Medulla oblongata (tissue), 1 donor: ENCODE results near the gene CRB2.

Experiments used
- DNase-seq: peaks from one replicate; pipeline ENCODE4 v3.0.0-alpha.2; 2015; ENCODE audit errors: extremely low spot score

The CRB2 gene

GRCh38 chr9:123364241-123364824 is 8.3 kb downstream of the CRB2 start:
- DNase-seq: peak; percentile 66

- DNase-seq: no peak
These were observed 9.4 kb downstream of the CRB2 start for GRCh38 chr9:123365287-123365880.

GRCh38 chr9:123365881-123366528 is 10.0 kb downstream of the CRB2 start:
- DNase-seq: no peak

DNA sequence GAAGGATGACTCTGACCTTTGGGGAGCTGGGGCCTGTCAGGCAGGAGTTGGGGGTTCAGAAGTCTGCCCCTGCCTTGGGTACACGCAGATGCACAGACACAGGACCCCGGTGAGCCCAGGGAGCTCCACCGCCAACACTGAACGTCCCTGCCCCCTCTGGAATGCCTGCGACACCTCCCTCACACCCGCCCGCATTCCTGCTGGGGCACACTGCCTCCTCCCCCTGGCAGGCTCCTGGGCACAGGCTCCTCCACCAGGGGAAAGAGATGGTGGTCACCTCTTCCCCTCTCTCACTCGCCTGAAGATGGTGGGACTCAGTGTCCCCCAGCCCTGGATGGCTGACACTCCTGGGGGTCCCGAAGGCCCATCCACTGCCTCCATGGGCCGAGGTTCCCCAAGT is 12.0 kb downstream of the CRB2 start:
- DNase-seq: no peak

DNA sequence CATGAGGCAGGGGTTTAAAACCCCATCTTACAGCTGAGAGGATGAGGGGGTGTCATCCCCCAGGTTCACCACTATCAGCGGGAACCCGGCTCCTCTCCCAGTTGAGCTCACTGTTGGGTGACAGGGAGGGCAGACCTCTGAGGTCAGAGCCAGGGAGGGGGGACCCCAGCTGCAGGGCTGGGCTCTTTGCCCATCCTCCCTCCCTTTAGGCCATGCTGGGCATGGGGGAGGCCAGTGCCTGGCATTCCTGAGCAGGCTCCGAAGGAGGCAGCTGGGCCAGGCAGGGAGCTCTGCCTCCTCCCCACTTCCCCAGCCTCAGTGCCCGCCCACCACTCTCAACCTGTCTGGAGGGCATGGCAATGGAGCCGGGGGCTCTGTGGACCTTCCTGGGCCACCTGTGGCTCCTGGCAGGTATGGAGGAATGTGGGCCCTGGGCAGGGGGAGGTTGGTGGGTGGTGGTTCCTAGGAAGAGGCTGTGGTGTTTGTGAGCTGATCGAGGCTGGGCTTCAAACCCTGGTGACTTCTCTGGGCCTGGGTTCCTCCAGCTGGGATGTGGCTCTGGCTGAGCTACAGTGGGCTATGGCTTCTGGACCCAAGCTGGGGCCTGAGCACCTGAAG is 12.6 kb downstream of the CRB2 start:
- DNase-seq: peak; percentile 57

- no peak for DNase-seq
These were observed 13.3 kb downstream of the CRB2 start for GRCh38 chr9:123369296-123369695.

GRCh38 chr9:123370108-123370507 is 14.1 kb downstream of the CRB2 start:
- no peak for DNase-seq

GRCh38 chr9:123370526-123371227 is 14.7 kb downstream of the CRB2 start:
- DNase-seq: no peak

- no peak for DNase-seq
These were observed 15.2 kb downstream of the CRB2 start for GRCh38 chr9:123371228-123371584.

DNA sequence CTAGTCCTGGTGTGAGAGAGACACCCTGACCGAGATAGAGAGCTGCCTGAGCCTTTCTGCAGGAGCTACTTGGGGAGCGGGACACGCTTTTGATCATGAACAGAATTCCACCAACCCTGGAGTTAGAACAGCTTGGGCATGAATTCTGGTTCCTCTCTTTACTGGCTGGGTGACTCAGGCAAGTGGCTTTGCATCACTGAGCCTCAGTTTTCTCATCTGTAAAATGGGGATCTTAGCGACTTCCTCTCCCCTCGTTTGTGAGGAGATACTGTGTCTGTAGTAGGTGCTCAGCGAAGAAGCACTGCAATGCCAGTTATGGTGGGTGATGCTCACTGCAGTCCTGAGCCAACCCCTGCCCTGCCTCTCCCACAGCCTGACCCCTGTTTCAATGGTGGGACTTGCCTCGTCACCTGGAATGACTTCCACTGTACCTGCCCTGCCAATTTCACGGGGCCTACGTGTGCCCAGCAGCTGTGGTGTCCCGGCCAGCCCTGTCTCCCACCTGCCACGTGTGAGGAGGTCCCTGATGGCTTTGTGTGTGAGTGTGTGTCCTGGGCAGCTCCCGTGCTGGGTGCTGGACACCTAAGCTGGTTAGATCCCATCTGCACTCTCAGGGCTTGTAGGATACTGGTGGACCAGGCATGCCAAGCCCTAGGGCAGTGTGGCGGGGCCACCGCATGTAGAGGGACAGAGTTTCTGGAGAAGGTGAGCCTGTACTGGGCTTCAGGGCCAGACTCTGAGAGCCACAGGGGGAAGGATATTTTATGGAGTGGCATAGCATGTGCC is 16.0 kb downstream of the CRB2 start:
- no peak for DNase-seq

- DNase-seq: no peak
These were observed 16.9 kb downstream of the CRB2 start for GRCh38 chr9:123372766-123373446.

- DNase-seq: no peak
These were observed 17.5 kb downstream of the CRB2 start for GRCh38 chr9:123373447-123373923.

- DNase-seq: no peak
These were observed 17.9 kb downstream of the CRB2 start for GRCh38 chr9:123373946-123374345.

GRCh38 chr9:123375469-123376132 is 19.6 kb downstream of the CRB2 start:
- DNase-seq: no peak

GRCh38 chr9:123376218-123377071 is 20.4 kb downstream of the CRB2 start:
- no peak for DNase-seq

GRCh38 chr9:123377211-123377971 is 21.4 kb downstream of the CRB2 start:
- no peak for DNase-seq

DNA sequence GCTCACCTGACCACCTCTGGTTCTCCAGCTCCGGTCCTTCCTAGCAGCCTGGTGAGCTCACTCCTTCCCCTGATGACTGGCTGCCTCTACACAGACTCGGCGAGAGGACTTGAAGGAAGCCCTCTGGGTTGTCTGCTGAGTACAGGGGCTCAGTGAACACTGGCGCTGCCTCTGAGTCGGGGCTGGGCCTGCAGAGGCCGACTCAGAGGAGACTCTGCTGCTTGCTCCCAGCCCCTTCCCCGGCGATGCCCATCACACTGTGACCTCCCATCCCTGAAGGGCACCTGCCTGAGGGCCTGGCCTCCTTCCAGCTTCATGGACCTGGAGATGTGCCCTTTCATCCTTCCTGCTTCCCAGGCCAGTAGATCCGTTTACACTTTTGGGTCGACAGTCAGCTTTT is 22.0 kb downstream of the CRB2 start:
- DNase-seq: no peak

DNA sequence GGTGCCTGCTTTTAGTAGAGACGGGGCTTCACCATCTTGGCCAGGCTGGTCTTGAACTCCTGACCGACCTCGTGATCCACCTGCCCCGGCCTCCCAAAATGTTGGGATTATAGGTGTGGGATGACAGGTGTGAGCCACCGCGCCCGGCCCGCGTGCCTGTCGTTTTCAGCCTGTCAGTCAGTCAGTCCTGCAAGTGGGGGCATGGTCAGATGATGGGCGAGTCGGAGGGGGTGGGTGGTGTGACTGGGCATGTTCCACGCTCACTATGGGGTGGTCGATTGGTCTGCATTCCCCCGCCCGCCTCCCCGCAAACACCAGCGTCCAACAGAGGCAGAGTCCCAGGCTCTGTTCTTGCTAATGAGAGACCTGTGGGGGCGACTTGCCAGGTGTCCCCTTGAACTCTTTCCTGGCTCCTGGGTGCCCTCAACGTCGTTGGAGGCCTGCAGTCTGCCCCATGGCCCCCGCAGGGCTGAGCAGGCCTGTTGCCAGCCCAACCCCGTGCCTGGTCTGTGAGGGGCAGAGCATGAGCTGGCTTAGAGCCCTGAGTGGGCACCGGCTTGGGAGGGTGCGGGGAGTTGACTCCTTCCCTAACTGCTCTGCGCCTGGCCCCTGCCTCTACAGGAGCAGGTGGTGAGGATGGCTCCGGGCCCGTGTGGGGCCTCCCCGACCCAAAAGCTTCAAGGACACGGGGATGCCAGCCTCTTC is 23.1 kb downstream of the CRB2 start:
- no peak for DNase-seq
